Glutamatergic neuron (in vitro differentiated cells): Measurements from ENCODE around the gene ARHGEF19. TPM values are rescaled to one million over a fixed set of nuclear protein-coding genes. Genes with fewer than 3 reads are reported as not detected.

ENCODE experiments used
- DNase-seq: peaks from one replicate; pipeline ENCODE4 v3.0.0; 2022
- H3K27ac Mint-ChIP-seq: one replicate; pipeline ENCODE4 v1.8.0; 2020; ENCODE audit warnings: mild to moderate bottlenecking, mixed read lengths, inconsistent platforms; ENCODE audit not compliant: unreplicated experiment
- H3K27me3 Mint-ChIP-seq: one replicate; pipeline ENCODE4 v1.8.0; 2020; ENCODE audit warnings: mild to moderate bottlenecking, moderate library complexity, mixed read lengths, inconsistent platforms; ENCODE audit not compliant: unreplicated experiment
- H3K36me3 Mint-ChIP-seq: one replicate; pipeline ENCODE4 v1.8.0; 2020; ENCODE audit warnings: mild to moderate bottlenecking, mixed read lengths, inconsistent platforms; ENCODE audit not compliant: unreplicated experiment
- H3K4me1 Mint-ChIP-seq: one replicate; pipeline ENCODE4 v1.8.0; 2020; ENCODE audit warnings: mild to moderate bottlenecking, low read depth, mixed read lengths, inconsistent platforms; ENCODE audit not compliant: unreplicated experiment
- H3K4me3 Mint-ChIP-seq: one replicate; pipeline ENCODE4 v1.8.0; 2020; ENCODE audit warnings: mild to moderate bottlenecking, mixed read lengths, inconsistent platforms; ENCODE audit not compliant: unreplicated experiment
- H3K9me3 Mint-ChIP-seq: one replicate; pipeline ENCODE4 v1.8.0; 2020; ENCODE audit warnings: mild to moderate bottlenecking, moderate library complexity, mixed read lengths, inconsistent platforms; ENCODE audit not compliant: unreplicated experiment
- CTCF ChIP-seq: fragments of 200-600 bp; sonication (generic); IDR thresholded peaks from one replicate; pipeline ENCODE4 v1.5.0; 2021; ENCODE audit not compliant: partially characterized antibody, unreplicated experiment
- total RNA-seq: library from RNA; stranded (reverse); fragmentation: NEBNext Ultra II Directional; extraction: Animal tissue kit (Norgen Biotek cat#: 25700); gene quantifications from one replicate; pipeline ENCODE4 v1.2.1, GENCODE V29; 2021; ENCODE audit not compliant: unreplicated experiment

ARHGEF19 gene
- total RNA-seq, 1 donor from 2014 or later: 3.4 TPM

- Mint-ChIP-seq H3K9me3 (peaks cover 2% of the 10 kb centered on the region), H3K36me3 (no peaks in the 10 kb centered on the region), H3K4me1 (peaks cover 3% of the 10 kb centered on the region), H3K4me3 (no peak overlapping the region), H3K27me3 (peaks cover 15% of the 10 kb centered on the region), H3K27ac (no peak overlapping the region)
- no peak for TF ChIP-seq CTCF
- DNase-seq: no peak
These were observed 53.2 kb downstream of the ARHGEF19 start for GRCh38 chr1:16158993-16159831.

GRCh38 chr1:16158025-16158424, 54.4 kb downstream of the ARHGEF19 start:
- Mint-ChIP-seq H3K27me3 (peaks cover 13% of the 10 kb centered on the region), H3K27ac (no peak overlapping the region), H3K36me3 (no peaks in the 10 kb centered on the region), H3K9me3 (peaks cover 2% of the 10 kb centered on the region), H3K4me1 (peaks cover under 1% of the 10 kb centered on the region), H3K4me3 (no peak overlapping the region)
- no peak for TF ChIP-seq CTCF
- DNase-seq: no peak

- H3K27ac Mint-ChIP-seq: no peak overlapping the region
- no peak for DNase-seq
- TF ChIP-seq CTCF: no peak
These were observed 55.5 kb downstream of the ARHGEF19 start for GRCh38 chr1:16156848-16157495.

GRCh38 chr1:16155537-16156410, 56.7 kb downstream of the ARHGEF19 start, which contains the start of gene EPHA2:
Gene EPHA2, minus strand, starts transcription at chr1:16156069. Its CDS starts 137 bp downstream, at chr1:16155932.
- H3K4me1 Mint-ChIP-seq: peaks cover 4% of the 10 kb centered on the region
- peak; percentile 59 for DNase-seq
- TF ChIP-seq CTCF: no peak
- no peaks in the 10 kb centered on the region for H3K36me3 Mint-ChIP-seq
- H3K9me3 Mint-ChIP-seq: peaks cover 3% of the 10 kb centered on the region
- H3K27me3 Mint-ChIP-seq: peaks cover 11% of the 10 kb centered on the region
- no peak within 1 kb of the TSS for H3K27ac Mint-ChIP-seq
- H3K4me3 Mint-ChIP-seq: peak within 1 kb of the TSS; percentile 77

More at GRCh38 chr1:16156848-16157495, 55.5 kb downstream of the ARHGEF19 start:
- peaks cover 2% of the 10 kb centered on the region for H3K9me3 Mint-ChIP-seq
- H3K27me3 Mint-ChIP-seq: peaks cover 11% of the 10 kb centered on the region
- no peak overlapping the region for H3K4me3 Mint-ChIP-seq
- H3K4me1 Mint-ChIP-seq: peaks cover 1% of the 10 kb centered on the region
- H3K36me3 Mint-ChIP-seq: no peaks in the 10 kb centered on the region
